Prostate gland (tissue), 2 donors: ENCODE data around the gene RSL24D1.

Source experiments
- POLR2A ChIP-seq: fragments of 450-650 bp; IDR thresholded peaks from one replicate; pipeline ENCODE4 v1.6.1; 2016; ENCODE audit warnings: antibody characterized with exemption, mild to moderate bottlenecking
- POLR2AphosphoS5 ChIP-seq: sonication (generic); formaldehyde crosslinking; IDR thresholded peaks from one replicate; pipeline ENCODE4 v1.6.1; 2017; ENCODE audit warnings: antibody characterized with exemption
- TF ChIP-seq, protein P1 (sequence below), 4 experiments: fragments of 200-600 bp in 2 of 4; fragments of 450-650 bp in 2 of 4; sonication (generic) in 2 of 4; IDR thresholded peaks; 1 replicate in 3 of 4; 2 replicates in 1 of 4; pipeline ENCODE4 v1.5.1; 2016 to 2019; ENCODE audit warnings: antibody characterized with exemption in 4 of 4, mild to moderate bottlenecking in 2 of 4, moderate library complexity in 2 of 4

DNA sequence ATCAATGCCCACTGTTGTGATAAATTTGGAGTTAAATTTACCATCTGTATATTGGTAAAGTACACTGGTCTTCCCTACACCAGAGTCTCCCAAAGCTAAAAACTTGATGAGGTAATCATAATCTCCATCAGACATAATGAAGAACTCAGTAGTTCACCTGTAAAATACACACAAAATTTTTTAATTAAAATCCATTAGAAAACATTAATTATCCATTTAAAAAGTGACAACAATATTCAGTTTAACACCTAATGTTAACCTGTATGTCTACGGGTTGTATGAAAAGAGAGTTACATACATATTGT, 38.0 kb upstream of the RSL24D1 start:
- TF ChIP-seq, protein P1, sequence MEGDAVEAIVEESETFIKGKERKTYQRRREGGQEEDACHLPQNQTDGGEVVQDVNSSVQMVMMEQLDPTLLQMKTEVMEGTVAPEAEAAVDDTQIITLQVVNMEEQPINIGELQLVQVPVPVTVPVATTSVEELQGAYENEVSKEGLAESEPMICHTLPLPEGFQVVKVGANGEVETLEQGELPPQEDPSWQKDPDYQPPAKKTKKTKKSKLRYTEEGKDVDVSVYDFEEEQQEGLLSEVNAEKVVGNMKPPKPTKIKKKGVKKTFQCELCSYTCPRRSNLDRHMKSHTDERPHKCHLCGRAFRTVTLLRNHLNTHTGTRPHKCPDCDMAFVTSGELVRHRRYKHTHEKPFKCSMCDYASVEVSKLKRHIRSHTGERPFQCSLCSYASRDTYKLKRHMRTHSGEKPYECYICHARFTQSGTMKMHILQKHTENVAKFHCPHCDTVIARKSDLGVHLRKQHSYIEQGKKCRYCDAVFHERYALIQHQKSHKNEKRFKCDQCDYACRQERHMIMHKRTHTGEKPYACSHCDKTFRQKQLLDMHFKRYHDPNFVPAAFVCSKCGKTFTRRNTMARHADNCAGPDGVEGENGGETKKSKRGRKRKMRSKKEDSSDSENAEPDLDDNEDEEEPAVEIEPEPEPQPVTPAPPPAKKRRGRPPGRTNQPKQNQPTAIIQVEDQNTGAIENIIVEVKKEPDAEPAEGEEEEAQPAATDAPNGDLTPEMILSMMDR (IDR thresholded peaks at IDR 0.05) = no peak
- TF ChIP-seq POLR2A (no peak), POLR2AphosphoS5 (no peak)
